ENCODE results near the gene UNCX. TPM values are rescaled to one million over a fixed set of nuclear protein-coding genes. Genes with fewer than 3 reads are reported as not detected.

The UNCX gene
- total RNA-seq, 6 experiments from 2014 or later: not detected

DNA sequence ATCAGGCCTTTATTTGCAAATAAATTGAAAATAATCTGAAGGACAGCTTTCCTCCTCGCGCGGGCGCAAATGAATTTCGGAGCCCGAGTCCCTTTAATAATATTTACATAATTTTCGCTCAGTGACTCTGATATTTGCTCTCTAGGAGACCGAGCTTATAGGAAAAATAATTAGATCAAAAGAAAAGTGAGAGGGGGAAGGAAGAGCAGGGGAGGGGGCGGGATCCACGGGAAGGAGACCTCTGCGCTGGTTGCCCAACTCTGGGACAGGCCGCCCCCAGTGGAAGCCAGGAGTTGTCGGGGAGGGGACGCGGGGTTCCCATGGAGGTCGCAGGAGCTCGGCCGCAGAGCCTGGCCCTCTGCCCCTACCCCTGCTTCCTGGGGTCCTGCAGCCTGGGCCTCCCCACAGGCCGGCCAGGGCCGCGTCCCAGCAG is 5.8 kb downstream of the UNCX start:
- H3K27ac Mint-ChIP-seq: no peak overlapping the region
- H3K4me1 Mint-ChIP-seq (ENCODE audit: low read depth): no peaks in the 10 kb centered on the region
- H3K36me3 Mint-ChIP-seq (ENCODE audit: low read depth): no peaks in the 10 kb centered on the region
- no peak for TF ChIP-seq CTCF (IDR thresholded peaks at IDR 0.05)
- no peak overlapping the region for H3K4me3 Mint-ChIP-seq
- no peak for DNase-seq
- peaks cover 49% of the 10 kb centered on the region for H3K27me3 Mint-ChIP-seq (ENCODE audit: insufficient read depth)
- no peaks in the 10 kb centered on the region for H3K9me3 Mint-ChIP-seq

DNA sequence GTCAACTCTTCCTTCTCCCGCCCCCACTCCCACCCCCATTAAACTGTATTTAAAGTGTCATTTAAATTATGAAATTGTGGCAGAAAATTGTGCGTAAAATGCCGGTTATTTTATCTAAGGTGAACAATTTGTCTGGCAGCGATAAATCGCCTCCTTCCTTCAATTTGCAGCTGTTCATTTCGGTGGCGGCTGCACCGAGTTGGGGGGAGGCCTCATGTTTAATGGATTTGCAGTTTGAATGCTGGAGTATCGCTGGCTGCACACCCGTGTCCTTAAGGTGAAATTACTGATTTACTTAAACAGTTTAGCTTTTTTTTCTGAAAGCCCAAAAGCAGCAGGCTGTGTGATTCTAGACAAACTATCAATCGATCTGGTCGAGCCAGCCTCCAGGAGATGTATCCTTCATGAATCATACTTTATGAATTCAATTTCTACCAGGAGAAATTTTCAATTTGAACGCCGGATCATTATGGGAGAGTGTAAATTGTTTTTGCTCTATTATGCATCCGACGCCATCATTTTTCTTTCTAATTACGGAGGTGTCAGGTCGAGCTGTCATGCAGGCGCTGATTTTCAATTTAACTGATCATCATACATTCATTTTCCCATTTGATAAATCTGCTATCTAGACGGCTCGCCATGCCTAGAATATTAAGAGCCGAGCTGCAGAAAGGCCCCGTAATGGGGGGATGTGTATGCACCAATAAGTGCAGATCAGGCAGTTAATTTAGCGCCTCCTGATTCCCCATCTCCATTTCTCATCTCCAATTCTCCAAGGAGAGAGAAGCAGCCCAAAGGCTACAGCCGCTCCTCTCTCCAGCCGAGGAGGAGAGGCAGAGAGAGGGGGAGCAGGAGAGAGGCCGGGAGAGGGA is 6.5 kb downstream of the UNCX start:
- TF ChIP-seq CTCF (IDR thresholded peaks at IDR 0.05): no peak
- no peak overlapping the region for H3K27ac Mint-ChIP-seq
- no peaks in the 10 kb centered on the region for H3K36me3 Mint-ChIP-seq (ENCODE audit: low read depth)
- no peak for DNase-seq
- H3K4me1 Mint-ChIP-seq (ENCODE audit: low read depth): no peaks in the 10 kb centered on the region
- H3K4me3 Mint-ChIP-seq: no peak overlapping the region
- no peaks in the 10 kb centered on the region for H3K9me3 Mint-ChIP-seq
- H3K27me3 Mint-ChIP-seq (ENCODE audit: insufficient read depth): peaks cover 54% of the 10 kb centered on the region

GRCh38 chr7:1239803-1240516 is 7.3 kb downstream of the UNCX start:
- Mint-ChIP-seq H3K9me3 (no peaks in the 10 kb centered on the region), H3K27ac (no peak overlapping the region), H3K36me3 (ENCODE audit: low read depth) (no peaks in the 10 kb centered on the region), H3K4me1 (ENCODE audit: low read depth) (no peaks in the 10 kb centered on the region), H3K4me3 (no peak overlapping the region), H3K27me3 (ENCODE audit: insufficient read depth) (peaks cover 50% of the 10 kb centered on the region)
- no peak for TF ChIP-seq CTCF (IDR thresholded peaks at IDR 0.05)
- DNase-seq: no peak

- no peaks in the 10 kb centered on the region for H3K36me3 Mint-ChIP-seq (ENCODE audit: low read depth)
- H3K4me1 Mint-ChIP-seq (ENCODE audit: low read depth): no peaks in the 10 kb centered on the region
- H3K4me3 Mint-ChIP-seq: no peak overlapping the region
- peaks cover 54% of the 10 kb centered on the region for H3K27me3 Mint-ChIP-seq (ENCODE audit: insufficient read depth)
- no peak for DNase-seq
- no peak for TF ChIP-seq CTCF (IDR thresholded peaks at IDR 0.05)
- no peaks in the 10 kb centered on the region for H3K9me3 Mint-ChIP-seq
- no peak overlapping the region for H3K27ac Mint-ChIP-seq
Observed at GRCh38 chr7:1240517-1241257, 8.0 kb downstream of the UNCX start.

DNA sequence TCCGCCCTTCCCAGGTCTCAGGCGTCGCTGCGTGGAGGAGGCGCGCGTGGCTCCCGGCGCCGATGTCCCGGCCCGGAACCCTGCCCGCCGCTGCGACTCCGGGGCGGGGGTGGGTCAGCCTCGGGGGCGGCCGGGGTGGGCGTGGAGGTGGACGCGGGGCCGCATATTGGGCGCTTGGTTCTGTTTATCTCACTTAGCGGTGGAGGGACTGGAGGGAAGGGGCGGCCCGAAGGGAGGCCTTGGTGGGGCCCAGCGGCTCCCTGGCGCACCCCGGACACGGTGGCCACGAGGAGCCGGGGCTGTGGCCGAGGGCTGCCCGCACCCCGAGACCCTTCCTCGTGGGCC is 8.6 kb downstream of the UNCX start:
- Mint-ChIP-seq H3K27me3 (ENCODE audit: insufficient read depth) (peaks cover 58% of the 10 kb centered on the region), H3K4me3 (no peak overlapping the region), H3K27ac (no peak overlapping the region), H3K9me3 (no peaks in the 10 kb centered on the region), H3K4me1 (ENCODE audit: low read depth) (no peaks in the 10 kb centered on the region), H3K36me3 (ENCODE audit: low read depth) (no peaks in the 10 kb centered on the region)
- DNase-seq: no peak
- TF ChIP-seq CTCF (IDR thresholded peaks at IDR 0.05): no peak
